ENCODE data around the gene SCARB2. TPM values are rescaled to one million over a fixed set of nuclear protein-coding genes. Genes with fewer than 3 reads are reported as not detected.

Gene SCARB2
- total and polyA plus RNA-seq, 12 donors: 76.6 to 199 (median 105) TPM

- Histone ChIP-seq H3K36me3 (peaks cover 0 to 85% (median 25%) of the 10 kb centered on the region in 9 donors), H3K27ac (peak overlapping the region in 7 of 10 donors; percentile 1 to 63 (median 39)), H3K4me3 (no peak overlapping the region), H3K27me3 (no peaks in the 10 kb centered on the region), H3K4me1 (peaks cover 0 to 33% (median 22%) of the 10 kb centered on the region in 9 donors), H3K9me3 (no peaks in the 10 kb centered on the region)
- no peak for TF ChIP-seq CTCF (IDR thresholded peaks at IDR 0.05)
- intact Hi-C loops (cut with DNase I): loop anchor here in 7 of 10 donors (2.0 to 10.0 kb wide), 9 partner anchors 70 to 330 kb away; partner anchors contain the start of genes STBD1 (in 3 of the 7) and FAM47E (in 1 of the 7)
- ATAC-seq (peak in 5 of 8 donors; percentile 41 to 55 (median 43)), DNase-seq (no peak)
Observed at GRCh38 chr4:76177709-76178108, 35.9 kb downstream of the SCARB2 start.

- H3K4me3 ChIP-seq: no peak overlapping the region
- 97 to 98% methylated on average over 1 of the region's 1 CpG for WGBS, 2 donors
- H3K9me3 ChIP-seq: no peaks in the 10 kb centered on the region
- ATAC-seq (no peak), DNase-seq (no peak)
- no peak overlapping the region for H3K27ac ChIP-seq
- peaks cover 0 to 96% (median 28%) of the 10 kb centered on the region in 9 donors for H3K36me3 ChIP-seq
- H3K27me3 ChIP-seq: no peaks in the 10 kb centered on the region
- intact Hi-C loops (cut with DNase I): loop anchor here in 7 of 10 donors (5.0 to 10.0 kb wide), 8 partner anchors 72 to 332 kb away; partner anchors contain the start of genes STBD1 (in 2 of the 7) and FAM47E (in 1 of the 7)
- peaks cover 0 to 33% (median 22%) of the 10 kb centered on the region in 9 donors for H3K4me1 ChIP-seq
- no peak for TF ChIP-seq CTCF (IDR thresholded peaks at IDR 0.05)
Observed at GRCh38 chr4:76175336-76175735, 38.3 kb downstream of the SCARB2 start.

GRCh38 chr4:76174216-76174615, 39.4 kb downstream of the SCARB2 start:
- intact Hi-C loops (cut with DNase I): loop anchor here in 4 of 10 donors (10.0 kb wide), 2 partner anchors 81 to 331 kb away; partner anchors contain the start of gene FAM47E (in 1 of the 4)

GRCh38 chr4:76168688-76169087, 44.9 kb downstream of the SCARB2 start:
- Histone ChIP-seq H3K4me3 (no peak overlapping the region), H3K27me3 (no peaks in the 10 kb centered on the region), H3K9me3 (no peaks in the 10 kb centered on the region), H3K4me1 (peaks cover 0 to 4% (median 0%) of the 10 kb centered on the region in 9 donors), H3K27ac (no peak overlapping the region), H3K36me3 (peaks cover 0 to 100% (median 31%) of the 10 kb centered on the region in 9 donors)
- peak in 4 of 8 donors; percentile 31 to 61 (median 41) for ATAC-seq
- TF ChIP-seq CTCF (IDR thresholded peaks at IDR 0.05): no peak
- WGBS, 2 donors: 94 to 95% methylated on average over 3 of the region's 3 CpGs
- intact Hi-C loops (cut with DNase I): no loop called here
- DNase-seq: no peak

More at GRCh38 chr4:76174216-76174615, 39.4 kb downstream of the SCARB2 start:
- no peak overlapping the region for H3K27ac ChIP-seq
- no peaks in the 10 kb centered on the region for H3K9me3 ChIP-seq
- no peak for TF ChIP-seq CTCF (IDR thresholded peaks at IDR 0.05)
- no peak overlapping the region for H3K4me3 ChIP-seq
- no peaks in the 10 kb centered on the region for H3K27me3 ChIP-seq
- 90 to 94% methylated on average over 6 of the region's 6 CpGs for WGBS, 2 donors
- peaks cover 0 to 98% (median 33%) of the 10 kb centered on the region in 9 donors for H3K36me3 ChIP-seq
- ATAC-seq (no peak), DNase-seq (no peak)
- peaks cover 0 to 23% (median 18%) of the 10 kb centered on the region in 9 donors for H3K4me1 ChIP-seq
